ENCODE results near the gene GDPD1.
"Not testable (repeated sequence)": the region's sequence is repeated elsewhere in the genome, so short reads cannot be mapped to it uniquely, and the experiment has no call there.

GDPD1 gene

DNA sequence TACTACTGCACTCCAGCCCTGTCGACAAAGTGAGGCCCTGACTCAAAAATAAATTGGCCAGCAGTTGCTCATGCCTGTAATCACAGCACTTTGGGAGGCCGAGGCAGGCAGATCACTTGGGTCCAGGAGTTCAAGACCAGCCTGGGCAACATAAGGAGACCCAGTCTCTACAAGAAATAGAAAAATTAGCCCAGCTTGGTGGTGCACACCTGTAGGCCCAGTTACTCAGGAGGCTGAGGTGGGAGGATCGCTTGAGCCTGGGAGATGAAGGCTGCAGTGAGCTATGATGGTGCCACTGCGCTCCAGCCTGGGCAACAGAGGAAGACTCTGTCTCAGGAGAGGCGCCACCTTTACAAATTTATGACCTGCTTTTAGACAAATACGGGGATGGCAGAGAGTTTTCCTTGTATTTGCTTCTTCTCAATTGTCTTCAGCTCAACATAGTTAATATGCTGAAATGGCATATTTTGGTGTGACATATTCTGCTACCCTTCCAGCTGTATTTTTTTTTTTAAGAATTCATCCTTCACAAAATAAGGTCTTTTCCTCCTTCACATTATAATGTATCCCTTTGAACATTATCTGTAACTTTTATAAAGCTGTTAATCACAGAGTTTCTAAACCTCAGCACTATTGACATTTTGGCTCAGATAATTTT, 90.1 kb downstream of the GDPD1 start:
- H3K27ac ChIP-seq, result no peak overlapping the region
- no peak overlapping the region for H3K4me3 ChIP-seq

DNA sequence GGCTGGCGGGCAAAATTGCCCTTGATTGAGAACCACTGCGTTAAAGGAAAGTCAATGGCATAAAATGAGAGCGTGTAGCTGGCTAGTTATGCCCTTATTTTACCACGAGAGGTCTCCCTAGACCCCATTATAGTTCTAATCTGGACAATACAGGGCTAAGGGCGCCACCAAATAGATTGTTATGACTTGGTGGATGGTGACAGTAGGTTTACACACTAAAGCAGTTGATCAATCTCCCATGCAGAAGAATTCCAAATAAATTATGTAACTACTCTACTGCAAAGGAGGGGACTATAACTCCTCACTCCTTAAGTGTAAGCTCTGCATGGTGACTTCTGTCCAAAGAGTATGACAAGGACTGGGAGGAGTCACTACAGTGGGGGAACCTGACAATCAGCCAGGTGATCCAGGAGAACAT, 90.7 kb downstream of the GDPD1 start:
- H3K27ac ChIP-seq, result no peak overlapping the region

GRCh38 chr17:59311521-59311920, 91.2 kb downstream of the GDPD1 start:
- H3K27ac ChIP-seq, H3K4me3 ChIP-seq: not testable (repeated sequence)

More for the DNA sequence above, 90.7 kb downstream of the GDPD1 start:
- H3K4me3 ChIP-seq, result no peak overlapping the region

DNA sequence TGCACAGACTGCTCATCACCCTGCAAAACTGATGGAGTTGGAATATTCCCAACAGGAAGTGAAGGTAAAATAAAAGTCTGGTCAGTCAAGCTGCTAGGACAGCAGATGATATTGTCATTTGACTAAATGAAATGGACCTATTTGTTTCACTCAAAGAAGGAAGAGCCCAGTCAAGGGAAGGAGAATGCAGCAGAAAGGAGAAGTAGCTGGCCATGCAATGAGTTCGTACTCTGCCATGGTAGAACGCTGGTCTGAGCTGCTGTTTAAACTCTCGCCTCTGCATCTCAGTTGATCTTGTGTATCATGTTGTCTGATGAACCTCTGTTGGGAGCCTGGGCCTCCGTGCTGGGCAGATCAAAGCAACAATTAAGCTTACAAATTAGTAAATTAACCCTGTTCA, 95.6 kb downstream of the GDPD1 start:
- H3K27ac ChIP-seq, result no peak overlapping the region

More for the DNA sequence above, 95.6 kb downstream of the GDPD1 start:
- no peak overlapping the region for H3K4me3 ChIP-seq

Data from skin epidermis (tissue), 12 donors.